Measurements from ENCODE around the gene CNTN4. TPM values are rescaled to one million over a fixed set of nuclear protein-coding genes. Genes with fewer than 3 reads are reported as not detected.

CNTN4 gene
- total and polyA plus RNA-seq, 2 of the 8 experiments (the other 6 are each of a cell fraction or from before 2014, with no cell fraction given) = 0.41 to 2.2 TPM

DNA sequence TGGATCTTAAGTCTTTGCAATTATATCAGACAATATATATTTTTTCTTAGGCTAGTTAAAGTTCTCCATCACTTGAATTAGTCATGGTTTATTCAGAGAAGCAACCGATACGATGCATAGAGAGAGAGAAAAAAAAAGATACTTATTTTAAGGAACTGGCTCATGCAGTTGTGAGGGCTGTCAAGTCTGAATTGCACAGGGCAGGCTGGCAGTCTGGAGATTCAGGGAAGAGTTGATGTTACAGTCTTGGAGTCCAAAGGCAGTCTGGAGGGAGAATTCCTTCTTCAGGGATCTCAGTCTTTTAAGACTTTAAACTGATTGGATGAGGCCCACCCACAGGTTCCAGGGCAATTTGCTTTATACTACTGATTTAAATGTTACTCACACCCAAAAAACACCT is 598.9 kb downstream of the CNTN4 start:
- Histone ChIP-seq H2AFZ (ENCODE audit: low read length) (no peak overlapping the region), H4K8ac (ENCODE audit: extremely low read depth, insufficient read depth, low read length) (no peak overlapping the region), H3K4ac (replicated peaks; ENCODE audit: insufficient read length, low read depth, low read length) (no peak overlapping the region), H4K5ac (ENCODE audit: insufficient read length, low read depth, low read length) (no peak overlapping the region), H2BK120ac (replicated peaks; ENCODE audit: low read depth, low read length) (no peak overlapping the region), H2AK5ac (ENCODE audit: low read depth, low read length) (no peak overlapping the region), H3K79me1 (ENCODE audit: low read depth, low read length) (no peaks in the 10 kb centered on the region), H2BK5ac (ENCODE audit: low read depth, low read length) (no peak overlapping the region), H4K20me1 (replicated peaks in 1 of 2; ENCODE audit: control insufficient read depth in 1 of 2, insufficient read depth in 2 of 2, low read length in 2 of 2) (no peaks in the 10 kb centered on the region), H3K23ac (ENCODE audit: insufficient read length) (no peak overlapping the region), H3K9ac (replicated peaks in 1 of 4; ENCODE audit: extremely low read depth in 1 of 4, low read depth in 3 of 4, low read length in 3 of 4) (no peak overlapping the region), H3K36me3 (ENCODE audit: control insufficient read depth in 2 of 4, insufficient read depth in 4 of 4, low read length in 3 of 4) (no peaks in the 10 kb centered on the region), H3K27ac (ENCODE audit: low read depth, low read length) (no peak overlapping the region), H3K9me3 (ENCODE audit: insufficient read depth in 2 of 2, low read depth in 1 of 2, low read length in 1 of 2) (no peaks in the 10 kb centered on the region), H2BK12ac (ENCODE audit: low read depth, low read length) (no peak overlapping the region), H3K27me3 (replicated peaks in 1 of 4; ENCODE audit: control insufficient read depth in 3 of 4, extremely low read depth in 1 of 4, insufficient read depth in 3 of 4, low read length in 3 of 4) (no peaks in the 10 kb centered on the region), H3K79me2 (ENCODE audit: control insufficient read depth in 1 of 2, insufficient read depth in 2 of 2, low read length in 2 of 2) (no peaks in the 10 kb centered on the region), H3K4me2 (ENCODE audit: insufficient read depth in 1 of 2, low read depth in 2 of 2, low read length in 2 of 2) (no peak overlapping the region), H3K4me1 (replicated peaks in 1 of 4; ENCODE audit: control insufficient read depth in 3 of 4, insufficient read depth in 4 of 4, low read length in 3 of 4) (no peaks in the 10 kb centered on the region), H3K56ac (replicated peaks; ENCODE audit: insufficient read length, low read depth, low read length) (no peak overlapping the region), H2BK20ac (ENCODE audit: low read length) (no peak overlapping the region), H3K18ac (ENCODE audit: extremely low read depth, low read length) (no peak overlapping the region), H3K14ac (ENCODE audit: insufficient read length) (no peak overlapping the region), H2BK15ac (ENCODE audit: low read length) (no peak overlapping the region), H4K91ac (replicated peaks; ENCODE audit: insufficient read length, low read length) (no peak overlapping the region), H3K23me2 (ENCODE audit: low read depth, low read length) (no peaks in the 10 kb centered on the region), H3K4me3 (ENCODE audit: extremely low read depth in 1 of 4, insufficient read depth in 2 of 4, low read depth in 3 of 4, low read length in 4 of 4) (no peak overlapping the region)
- WGBS, 2 experiments (ENCODE audit: extremely low coverage in 1 of 2, insufficient coverage in 1 of 2, insufficient read length in 1 of 2, insufficient replicate concordance in 2 of 2, low coverage in 1 of 2, low lambda C conversion rate in 2 of 2, missing lambda C conversion rate in 1 of 2) = 95% methylated on average over 2 of the region's 2 CpGs; no CpG with 5 or more reads in 1 of the 2 experiments
- TF ChIP-seq ZNF274 (IDR thresholded peaks at IDR 0.05; ENCODE audit: borderline replicate concordance, extremely low read depth, low read length) (no peak), CHD2 (IDR thresholded peaks at IDR 0.05; ENCODE audit: low read length) (no peak), BCL11A (IDR thresholded peaks at IDR 0.05; ENCODE audit: low read depth in 2 of 2, low read length in 2 of 2) (no peak), CTBP2 (IDR thresholded peaks at IDR 0.05; ENCODE audit: borderline replicate concordance, insufficient read depth, insufficient read length, low read length) (no peak), POLR2AphosphoS5 (IDR thresholded peaks at IDR 0.05; ENCODE audit: low read depth, low read length) (no peak), POU5F1 (IDR thresholded peaks at IDR 0.05; ENCODE audit: low read depth, low read length) (no peak), HDAC2 (IDR thresholded peaks at IDR 0.05; ENCODE audit: borderline replicate concordance in 1 of 2, low read depth in 2 of 2, low read length in 2 of 2) (no peak)
- DNase-seq (ENCODE audit: low read depth in 1 of 2, low spot score in 2 of 2) = no peak
- ChIA-PET CTCF (ENCODE audit: partially characterized antibody) (no interaction called here), POLR2A (ENCODE audit: partially characterized antibody) (no interaction called here)
- no peak for FAIRE-seq
